GM23338 (cell line): ENCODE data around the gene NRXN2. TPM values are rescaled to one million over a fixed set of nuclear protein-coding genes. Genes with fewer than 3 reads are reported as not detected.
A peak's percentile ranks its signal among the peaks of the same experiment; 100 is the strongest.

ENCODE experiments used
- ATAC-seq: fragments of 200-7000 bp; cut with Tn5 transposase; 3 replicates; pipeline ENCODE4 v1.9.1; 2020
- DNase-seq: peaks from one replicate; pipeline ENCODE4 v3.0.0-alpha.2; 2015; ENCODE audit warnings: low spot score
- H2AFZ ChIP-seq: fragments of 200-600 bp; sonication (generic); 2 replicates; pipeline ENCODE4 v1.8.0; 2016; ENCODE audit warnings: antibody characterized with exemption, mild to moderate bottlenecking, moderate library complexity
- H3F3A ChIP-seq: fragments of 200-600 bp; sonication (generic); replicated peaks from 2 replicates; pipeline ENCODE4 v1.8.0; 2017; ENCODE audit warnings: antibody characterized with exemption, mixed run types, low read depth
- H3K27ac ChIP-seq: fragments of 200-600 bp; sonication (generic); 2 replicates; pipeline ENCODE4 v1.6.1; 2016; ENCODE audit warnings: low read depth
- H3K27me3 ChIP-seq: fragments of 200-600 bp; sonication (generic); 2 replicates; pipeline ENCODE4 v1.8.0; 2016; ENCODE audit warnings: mild to moderate bottlenecking, mixed run types, moderate library complexity; ENCODE audit not compliant: insufficient read depth
- H3K36me3 ChIP-seq: fragments of 200-600 bp; sonication (generic); 2 replicates; pipeline ENCODE4 v1.8.0; 2016; ENCODE audit warnings: mild to moderate bottlenecking; ENCODE audit not compliant: insufficient read depth
- H3K4me1 ChIP-seq: fragments of 200-600 bp; sonication (generic); 2 replicates; pipeline ENCODE4 v1.8.0; 2016; ENCODE audit warnings: mild to moderate bottlenecking, moderate library complexity; ENCODE audit not compliant: insufficient read depth
- H3K4me2 ChIP-seq: fragments of 200-600 bp; sonication (generic); 2 replicates; pipeline ENCODE4 v1.7.1; 2017; ENCODE audit warnings: mixed run types
- H3K4me3 ChIP-seq: fragments of 200-600 bp; sonication (generic); 2 replicates; pipeline ENCODE4 v1.6.1; 2016; ENCODE audit warnings: mixed run types
- H3K79me2 ChIP-seq: fragments of 200-600 bp; sonication (generic); replicated peaks from 2 replicates; pipeline ENCODE4 v1.8.0; 2017; ENCODE audit warnings: mild to moderate bottlenecking; ENCODE audit not compliant: insufficient read depth
- H3K9me2 ChIP-seq: fragments of 200-600 bp; sonication (generic); 2 replicates; pipeline ENCODE4 v1.8.0; 2017; ENCODE audit not compliant: insufficient read depth
- H4K20me1 ChIP-seq: fragments of 200-600 bp; sonication (generic); replicated peaks from 2 replicates; pipeline ENCODE4 v1.8.0; 2017; ENCODE audit warnings: mild to moderate bottlenecking; ENCODE audit not compliant: insufficient read depth
- H3K27ac Mint-ChIP-seq: 2 replicates; pipeline ENCODE4 v1.8.0; 2020; ENCODE audit warnings: inconsistent platforms, mild to moderate bottlenecking, moderate library complexity, mixed read lengths
- H3K27me3 Mint-ChIP-seq: 3 replicates; pipeline ENCODE4 v1.8.0; 2022; ENCODE audit warnings: low read depth, mild to moderate bottlenecking, moderate library complexity, mixed read lengths, inconsistent platforms; ENCODE audit not compliant: insufficient read depth, poor library complexity
- H3K36me3 Mint-ChIP-seq: 3 replicates; pipeline ENCODE4 v1.8.0; 2021; ENCODE audit warnings: low read depth, mild to moderate bottlenecking, inconsistent platforms, moderate library complexity, mixed read lengths
- H3K4me1 Mint-ChIP-seq: 3 replicates; pipeline ENCODE4 v1.8.0; 2020; ENCODE audit warnings: mild to moderate bottlenecking, inconsistent platforms, mixed read lengths
- H3K4me3 Mint-ChIP-seq: 3 replicates; pipeline ENCODE4 v1.8.0; 2021; ENCODE audit warnings: moderate library complexity, mild to moderate bottlenecking, inconsistent platforms, mixed read lengths
- H3K9me3 Mint-ChIP-seq: 3 replicates; pipeline ENCODE4 v1.8.0; 2020; ENCODE audit warnings: moderate library complexity, mild to moderate bottlenecking, inconsistent platforms, mixed read lengths
- CREB1 ChIP-seq: fragments of 250-450 bp; sonication (Bioruptor Pico); IDR thresholded peaks from 2 replicates; pipeline ENCODE4 v1.5.0; 2020; ENCODE audit warnings: low read depth, mild to moderate bottlenecking, moderate library complexity
- CTCF ChIP-seq, 2 experiments: fragments of 200-600 bp in 1 of 2; sonication (generic) in 1 of 2; conservative IDR thresholded peaks; 2 replicates each; pipeline versions ENCODE4 v1.5.1 to v1.6.1; 2016 to 2017; ENCODE audit warnings: antibody characterized with exemption in 2 of 2, low read depth in 2 of 2, mild to moderate bottlenecking in 2 of 2, moderate library complexity in 1 of 2
- ETS1 ChIP-seq: IDR thresholded peaks from 2 replicates; pipeline ENCODE4 v1.6.1; 2016; ENCODE audit warnings: antibody characterized with exemption
- EZH2 ChIP-seq: fragments of 200-600 bp; sonication (generic); IDR thresholded peaks from one replicate; pipeline ENCODE4 v1.8.0; 2017; ENCODE audit warnings: antibody characterized with exemption, mild to moderate bottlenecking, low read depth; ENCODE audit not compliant: unreplicated experiment
- EZH2phosphoT487 ChIP-seq: fragments of 200-600 bp; sonication (generic); IDR thresholded peaks from one replicate; pipeline ENCODE4 v1.8.1; 2018; ENCODE audit warnings: antibody characterized with exemption; ENCODE audit not compliant: unreplicated experiment
- JUNB ChIP-seq: IDR thresholded peaks from one replicate; pipeline ENCODE4 v1.6.1; 2016; ENCODE audit warnings: antibody characterized with exemption; ENCODE audit not compliant: unreplicated experiment
- NANOG ChIP-seq: IDR thresholded peaks from 2 replicates; pipeline ENCODE4 v1.6.1; 2016; ENCODE audit warnings: antibody characterized with exemption, borderline replicate concordance
- POLR2AphosphoS5 ChIP-seq: IDR thresholded peaks from 2 replicates; pipeline ENCODE4 v1.6.1; 2016; ENCODE audit warnings: antibody characterized with exemption, low read depth
- REST ChIP-seq: IDR thresholded peaks from one replicate; pipeline ENCODE4 v1.6.1; 2018; ENCODE audit warnings: antibody characterized with exemption; ENCODE audit not compliant: unreplicated experiment
- STAT1 ChIP-seq: IDR thresholded peaks from one replicate; pipeline ENCODE4 v1.6.1; 2016; ENCODE audit warnings: antibody characterized with exemption; ENCODE audit not compliant: unreplicated experiment
- ZNF114 ChIP-seq: fragments of 250-450 bp; sonication (Bioruptor Pico); IDR thresholded peaks from 2 replicates; pipeline ENCODE4 v1.5.0; 2020; ENCODE audit warnings: mild to moderate bottlenecking, moderate library complexity
- ZNF331 ChIP-seq: fragments of 250-450 bp; sonication (Bioruptor Pico); IDR thresholded peaks from 2 replicates; pipeline ENCODE4 v1.5.0; 2020; ENCODE audit warnings: low read depth, mild to moderate bottlenecking, moderate library complexity
- polyA plus RNA-seq: library from polyadenylated mRNA; unstranded; fragments of >200 nt; fragmentation: Nextera tagmentation; extraction: Ambion mirVana; gene quantifications from 2 replicates; pipeline ENCODE4 v1.2.1, GENCODE V29; 2016
- total RNA-seq: library from RNA; depleted of rRNA; stranded (reverse); fragments of >200 nt; shearing (Covaris generic); gene quantifications from 2 replicates; pipeline ENCODE4 v1.2.3, GENCODE V29; 2014

The NRXN2 gene
- total and polyA plus RNA-seq, 2 experiments from 2014 or later, result 3.4 to 17.0 TPM

GRCh38 chr11:64729851-64730382 is 6.9 kb upstream of the NRXN2 start:
- Histone ChIP-seq H3K4me3 (peak overlapping the region; percentile 49), H2AFZ (peak overlapping the region; percentile 87), H3K36me3 (no peaks in the 10 kb centered on the region), H3K4me2 (peak overlapping the region; percentile 84), H3F3A (peaks cover 14% of the 10 kb centered on the region), H3K4me1 (peaks cover 46% of the 10 kb centered on the region), H4K20me1 (no peaks in the 10 kb centered on the region), H3K27ac (peak overlapping the region; percentile 7; the same call in 1 of the 2 replicates), H3K79me2 (no peaks in the 10 kb centered on the region), H3K27me3 (no peaks in the 10 kb centered on the region), H3K9me2 (no peaks in the 10 kb centered on the region)
- Mint-ChIP-seq H3K27ac (0 out of 2 replicates have a peak overlapping the region, but pooled peaks have one; percentile 78), H3K4me3 (peak overlapping the region; percentile 61), H3K27me3 (peaks cover 19% of the 10 kb centered on the region), H3K9me3 (no peaks in the 10 kb centered on the region; the same call in 2 of the 3 replicates), H3K4me1 (peaks cover 49% of the 10 kb centered on the region), H3K36me3 (peaks cover 41% of the 10 kb centered on the region)
- ATAC-seq (peak; percentile 85), DNase-seq (peak; percentile 89)
- TF ChIP-seq POLR2AphosphoS5, result peak; percentile 56; the same call in 1 of the 2 replicates
- TF ChIP-seq EZH2phosphoT487, result no peak

GRCh38 chr11:64728757-64729365 is 5.9 kb upstream of the NRXN2 start:
- no peak for ATAC-seq
- Histone ChIP-seq H3K36me3 (no peaks in the 10 kb centered on the region), H3K4me2 (no peak overlapping the region), H3K27ac (no peak overlapping the region), H2AFZ (no peak overlapping the region), H3K9me2 (no peaks in the 10 kb centered on the region), H4K20me1 (no peaks in the 10 kb centered on the region), H3F3A (peaks cover 14% of the 10 kb centered on the region), H3K27me3 (no peaks in the 10 kb centered on the region), H3K79me2 (no peaks in the 10 kb centered on the region), H3K4me3 (no peak overlapping the region), H3K4me1 (peaks cover 55% of the 10 kb centered on the region)
- Mint-ChIP-seq H3K27ac (no peak overlapping the region), H3K27me3 (peaks cover 27% of the 10 kb centered on the region), H3K36me3 (peaks cover 36% of the 10 kb centered on the region), H3K4me3 (no peak overlapping the region; the same call in 2 of the 3 replicates), H3K4me1 (peaks cover 58% of the 10 kb centered on the region), H3K9me3 (no peaks in the 10 kb centered on the region; the same call in 2 of the 3 replicates)
- DNase-seq, result no peak
- no peak for TF ChIP-seq ZNF114 (CRISPR knock-in tag)
- TF ChIP-seq NANOG, result no peak
- no peak for TF ChIP-seq ETS1
- TF ChIP-seq STAT1, result no peak
- no peak for TF ChIP-seq REST
- TF ChIP-seq JUNB, result no peak
- TF ChIP-seq CREB1, result no peak
- no peak for TF ChIP-seq EZH2
- no peak for TF ChIP-seq POLR2AphosphoS5
- no peak for TF ChIP-seq EZH2phosphoT487
- TF ChIP-seq ZNF331, result no peak
- TF ChIP-seq CTCF (conservative IDR thresholded peaks at IDR 0.05; ENCODE audit: low read depth in 2 of 2), result no peak
